GM12801 (cell line): ENCODE data around the gene PEX11G.

Source experiments
- CTCF ChIP-seq: IDR thresholded peaks from one replicate; pipeline ENCODE4 v1.5.1; 2011; ENCODE audit warnings: control low read depth; ENCODE audit not compliant: insufficient read length; ENCODE audit errors: extremely low read depth

PEX11G gene

GRCh38 chr19:7427944-7428343 is 60.9 kb downstream of the PEX11G start:
- no peak for TF ChIP-seq CTCF

GRCh38 chr19:7426986-7427385 is 61.8 kb downstream of the PEX11G start:
- TF ChIP-seq CTCF = no peak
